GM18858 (cell line): ENCODE measurements around the gene GRIA4.

Experiments used
- ATAC-seq: cut with Tn5 transposase; IDR thresholded peaks from one replicate; pipeline ENCODE4 v1.9.1; 2021; ENCODE audit not compliant: unreplicated experiment

GRIA4 gene

DNA sequence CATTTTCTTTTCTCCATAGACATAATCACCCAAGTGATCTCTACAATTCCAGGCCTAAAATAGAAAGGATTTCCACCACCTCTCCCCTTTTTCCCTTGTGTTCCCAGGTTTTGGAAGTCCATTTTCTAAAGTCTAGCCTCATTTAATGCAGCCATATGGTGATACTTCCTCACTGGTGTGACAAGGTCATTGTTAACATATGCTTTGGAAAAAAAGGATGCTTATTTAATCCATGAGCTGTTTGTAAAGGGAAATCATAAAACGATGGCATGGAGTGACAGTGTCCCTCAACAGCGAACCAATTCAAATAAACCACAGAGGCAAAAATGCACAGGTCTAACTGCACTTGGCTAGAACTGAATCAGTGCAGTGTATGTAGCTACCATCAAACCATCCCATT, 26.6 kb downstream of the GRIA4 start:
- no peak for ATAC-seq

DNA sequence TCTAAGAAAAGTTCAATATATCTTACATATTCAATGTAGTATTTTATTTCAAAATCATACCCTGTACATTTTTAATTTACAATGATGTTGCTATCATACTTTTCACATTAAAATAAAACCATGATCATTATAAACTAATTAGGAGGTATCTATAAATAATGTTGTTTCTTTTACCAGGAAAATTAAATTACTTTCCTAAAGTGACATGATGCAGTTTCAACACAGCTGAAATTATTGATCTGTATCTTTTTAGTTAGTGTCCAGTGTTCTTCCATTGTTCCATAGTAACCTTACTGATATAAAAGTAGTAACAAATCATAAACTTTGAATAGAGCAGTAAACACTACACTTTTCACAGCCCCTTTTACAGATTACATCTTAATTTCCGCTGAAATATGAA, 29.7 kb downstream of the GRIA4 start:
- ATAC-seq: no peak

DNA sequence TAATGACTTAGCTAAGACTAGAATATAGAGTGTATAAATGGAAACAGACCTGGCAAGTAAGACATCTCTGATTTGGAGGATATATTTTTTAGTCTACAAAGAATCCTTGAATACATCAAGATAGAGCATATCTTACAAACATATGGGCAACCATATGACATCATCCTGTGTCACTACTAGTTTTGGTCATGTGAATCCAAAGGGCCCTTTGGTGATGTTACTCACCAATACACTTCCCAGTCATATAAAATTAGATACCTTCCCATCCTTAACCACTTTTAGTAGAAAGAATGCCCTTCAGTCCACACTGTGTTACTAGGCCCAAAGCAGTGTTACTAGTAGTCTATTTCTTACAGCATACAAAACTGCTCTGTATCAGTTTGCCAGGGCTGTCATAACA, 31.6 kb downstream of the GRIA4 start:
- ATAC-seq: no peak

DNA sequence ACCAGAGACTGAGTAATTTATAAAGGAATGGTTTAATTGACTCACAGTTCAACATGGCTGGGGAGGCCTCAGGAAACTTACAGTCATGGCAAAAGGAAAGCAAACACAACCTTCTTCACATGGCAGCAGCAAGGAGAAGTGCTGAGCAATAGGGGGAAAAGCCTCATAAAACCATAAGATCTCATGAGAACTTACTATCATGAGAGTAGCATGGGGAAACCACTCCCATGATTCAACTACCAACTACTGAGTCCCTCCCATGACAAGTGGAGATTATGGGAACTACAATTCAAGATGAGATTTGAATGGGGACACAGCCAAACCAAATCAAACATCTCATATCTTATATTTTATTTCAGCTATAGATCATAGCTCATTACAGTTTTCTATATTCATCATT, 33.0 kb downstream of the GRIA4 start:
- no peak for ATAC-seq

DNA sequence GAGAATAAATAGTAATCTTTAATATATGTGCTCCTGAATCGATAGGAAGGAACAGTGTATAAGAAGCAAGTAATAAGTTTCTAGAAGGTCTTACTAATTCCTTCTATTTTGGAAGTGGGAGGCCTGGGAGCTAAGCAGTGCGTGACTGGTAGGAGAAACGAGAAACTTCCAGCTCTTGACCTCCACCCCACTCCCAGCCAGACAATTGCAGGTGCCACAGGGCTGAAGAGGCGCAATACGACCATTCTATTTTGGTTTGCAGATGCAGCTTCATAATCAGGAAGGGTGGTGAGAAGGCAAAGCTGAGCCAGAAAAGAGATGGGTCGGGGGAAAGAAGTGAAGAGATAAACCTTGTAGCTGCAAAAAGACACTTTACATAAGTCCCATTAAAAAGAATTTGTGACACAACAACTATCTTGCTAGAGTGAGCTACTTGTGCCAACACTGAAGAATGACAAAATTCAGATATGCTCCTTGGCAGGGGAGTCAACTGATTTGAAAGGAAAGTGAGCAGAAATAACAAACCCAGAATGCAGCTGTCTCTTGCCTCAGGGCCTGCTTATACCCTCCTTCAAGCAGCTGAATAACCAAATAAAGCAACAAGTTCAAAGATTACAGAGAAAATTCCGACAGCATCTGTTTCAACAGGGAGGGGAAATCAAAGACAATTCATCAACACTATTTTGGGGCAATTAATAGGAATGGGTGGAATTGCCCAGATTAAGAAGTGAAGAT, 35.1 kb downstream of the GRIA4 start:
- ATAC-seq: no peak

DNA sequence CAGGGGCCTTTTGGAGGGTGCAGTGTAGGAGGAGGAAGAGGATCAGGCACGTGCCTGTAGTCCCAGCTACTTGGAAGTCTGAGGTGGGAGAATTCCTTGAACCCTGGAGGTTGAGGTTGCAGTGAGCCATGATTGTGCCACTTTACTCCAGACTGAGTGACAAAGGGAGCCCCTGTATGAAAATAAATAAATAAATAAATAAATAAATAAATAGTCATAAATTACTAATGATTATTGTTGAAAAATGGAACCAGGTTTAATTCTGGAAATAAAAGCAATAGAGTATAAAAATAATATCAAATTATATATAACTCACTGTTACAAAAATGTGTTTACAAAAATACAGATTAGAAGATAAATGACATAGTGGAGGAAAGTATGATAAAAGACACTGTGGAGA, 37.9 kb downstream of the GRIA4 start:
- ATAC-seq: no peak

DNA sequence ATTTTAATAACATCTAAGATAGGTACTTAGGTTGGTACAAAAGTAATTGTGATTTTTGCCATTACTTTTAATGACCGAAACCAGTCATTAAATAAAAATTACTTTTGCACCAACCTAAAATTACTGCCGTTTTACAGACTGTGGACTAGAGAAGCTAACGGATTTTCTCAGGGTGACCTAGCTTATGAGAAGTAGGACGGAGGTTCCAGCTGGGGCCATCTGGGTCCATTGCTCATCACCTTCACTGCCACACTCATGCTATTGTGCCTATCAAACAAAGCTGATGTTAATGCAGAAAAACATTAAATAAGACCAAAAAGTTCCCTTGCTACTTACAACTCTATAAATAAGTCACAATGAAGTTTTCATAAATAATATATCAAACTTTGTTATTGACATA, 38.9 kb downstream of the GRIA4 start:
- no peak for ATAC-seq

DNA sequence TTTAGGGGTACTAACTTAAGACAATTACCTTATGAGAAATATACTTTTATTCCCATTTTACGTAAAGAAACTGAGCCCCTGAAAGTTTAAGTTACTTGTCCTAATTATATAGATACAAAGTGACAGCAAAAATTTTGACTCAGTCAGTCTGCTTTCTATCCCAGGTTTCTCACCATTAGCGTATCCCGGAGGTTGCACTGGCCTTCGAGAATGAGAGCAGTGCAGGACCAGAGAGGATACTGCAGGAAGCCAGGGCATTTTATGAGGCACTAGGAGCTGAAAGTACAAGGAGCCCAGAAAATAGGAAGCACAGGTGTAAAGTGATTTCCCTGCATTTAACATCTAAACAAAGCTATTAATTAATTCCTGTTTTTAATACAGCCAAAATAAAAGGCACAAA, 55.4 kb downstream of the GRIA4 start:
- ATAC-seq: no peak

DNA sequence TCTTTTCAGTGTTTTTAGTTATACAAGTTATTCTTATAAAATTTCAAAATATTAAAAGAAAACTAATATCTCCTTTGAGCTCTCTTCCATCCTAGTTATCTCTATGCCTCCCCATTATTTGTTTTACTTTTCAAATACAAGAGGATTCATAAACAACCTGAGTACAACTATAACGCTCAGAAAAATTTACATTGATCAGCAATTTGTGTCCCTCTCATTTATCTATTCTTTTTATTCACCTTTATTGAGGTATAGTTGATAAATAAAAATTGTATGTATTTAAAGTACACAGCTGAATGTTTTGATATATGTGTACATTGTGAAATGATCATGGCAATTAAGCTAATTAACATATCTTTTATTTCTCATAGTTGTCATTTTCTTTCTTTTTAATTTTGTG, 57.6 kb downstream of the GRIA4 start:
- ATAC-seq: no peak

DNA sequence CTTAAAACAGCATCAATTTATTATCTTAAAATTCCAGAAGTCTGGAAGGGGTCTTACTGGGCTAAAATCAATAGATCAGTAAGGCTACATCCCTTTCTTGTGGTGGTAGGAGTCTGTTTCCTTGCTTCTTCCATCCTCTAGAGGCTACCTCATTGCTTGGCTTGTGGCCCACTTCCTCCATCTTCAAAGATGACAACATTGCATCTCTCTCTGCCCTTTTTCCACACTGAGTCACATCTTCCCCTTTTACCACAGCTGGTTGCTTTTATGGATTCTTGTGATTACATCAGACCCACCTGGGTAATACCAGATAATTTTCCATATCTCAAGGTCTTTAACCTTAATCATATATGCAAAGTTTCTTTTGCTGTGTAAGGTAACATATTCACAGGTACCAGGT, 60.9 kb downstream of the GRIA4 start:
- no peak for ATAC-seq

DNA sequence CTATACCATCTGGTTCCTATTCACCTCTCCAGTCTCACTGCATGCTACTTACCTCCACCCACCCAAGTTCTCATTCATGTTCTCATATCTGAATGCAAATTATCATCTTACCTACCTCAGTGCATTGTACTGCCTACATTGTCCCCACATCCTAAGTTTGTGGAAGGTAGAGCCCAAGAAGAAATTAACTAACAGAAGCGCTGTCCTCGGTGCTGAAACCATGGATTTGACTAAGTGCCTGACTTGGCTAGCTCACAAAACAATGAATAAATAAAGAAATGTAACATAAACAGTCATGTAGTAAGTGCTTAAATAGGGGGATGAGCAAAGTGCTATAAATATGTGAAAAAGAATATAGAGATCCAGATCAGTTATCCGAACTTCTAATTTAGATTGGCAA, 63.2 kb downstream of the GRIA4 start:
- no peak for ATAC-seq

DNA sequence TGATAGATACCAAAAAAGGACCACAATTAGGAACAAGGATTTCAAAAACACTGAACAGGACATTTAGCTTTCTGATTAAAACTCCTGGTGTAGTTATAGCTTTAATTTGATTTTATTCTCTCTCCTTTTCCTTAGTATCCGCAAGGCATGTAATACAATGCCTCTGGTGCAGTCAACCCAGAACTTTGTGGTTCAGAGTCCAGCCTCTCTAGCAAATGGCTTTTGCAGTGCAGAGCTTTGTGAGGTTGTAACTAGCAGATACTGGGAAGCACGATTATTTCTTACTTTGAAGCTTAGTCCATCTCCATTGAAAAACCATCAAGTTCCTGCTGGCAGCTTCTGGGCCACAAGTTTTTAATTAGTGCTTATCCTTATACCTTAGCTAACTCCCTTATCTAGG, 79.8 kb downstream of the GRIA4 start:
- ATAC-seq: no peak

DNA sequence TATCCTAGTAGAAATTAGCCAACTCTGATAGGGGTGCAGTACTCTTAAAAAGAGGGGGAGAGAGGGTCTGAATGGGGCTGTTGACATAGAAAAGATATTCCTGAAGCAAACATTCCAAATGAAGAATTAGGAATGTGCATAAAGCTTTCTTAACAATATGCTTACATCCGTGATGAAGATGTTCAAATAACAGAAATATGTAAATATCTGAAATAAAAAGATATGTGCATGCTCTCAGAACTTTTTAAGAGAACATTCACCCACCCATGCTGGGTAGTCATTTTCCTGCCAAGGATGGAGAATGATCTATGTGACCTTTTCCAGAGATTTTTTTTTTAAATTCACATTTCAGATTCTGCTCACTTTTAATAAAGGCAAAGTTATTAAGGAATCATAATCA, 80.6 kb downstream of the GRIA4 start:
- ATAC-seq: no peak

DNA sequence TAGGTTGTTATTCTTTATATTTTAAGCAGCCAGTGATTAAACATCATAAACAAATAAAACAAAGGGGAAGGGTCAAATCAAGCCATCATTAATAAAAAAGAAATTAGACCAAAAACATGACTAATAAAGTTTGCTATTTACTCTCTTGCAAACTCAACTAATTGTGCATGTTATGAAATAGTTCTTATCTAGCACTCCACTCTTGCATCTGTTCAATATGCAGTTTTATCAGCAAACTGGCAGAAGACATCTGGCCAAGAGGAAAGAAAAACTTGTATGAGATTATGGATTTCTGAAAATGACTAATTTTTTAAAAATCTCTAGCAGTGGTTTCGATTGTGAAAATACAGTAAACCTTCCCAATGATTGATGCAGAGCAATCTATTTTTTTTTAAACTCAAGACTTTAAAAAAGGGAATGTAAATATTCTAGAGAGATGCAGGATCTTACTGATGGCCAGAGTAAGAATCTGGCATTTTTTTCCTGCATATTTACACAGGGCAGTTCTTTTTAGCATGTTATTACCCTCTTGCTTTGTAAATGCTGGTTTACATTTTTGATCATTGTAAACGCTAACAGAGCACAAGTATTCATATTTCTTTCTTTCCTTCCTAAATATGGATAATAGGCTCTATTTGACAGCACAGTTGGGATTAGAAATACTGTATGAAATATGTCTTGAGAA, 83.3 kb downstream of the GRIA4 start:
- no peak for ATAC-seq

DNA sequence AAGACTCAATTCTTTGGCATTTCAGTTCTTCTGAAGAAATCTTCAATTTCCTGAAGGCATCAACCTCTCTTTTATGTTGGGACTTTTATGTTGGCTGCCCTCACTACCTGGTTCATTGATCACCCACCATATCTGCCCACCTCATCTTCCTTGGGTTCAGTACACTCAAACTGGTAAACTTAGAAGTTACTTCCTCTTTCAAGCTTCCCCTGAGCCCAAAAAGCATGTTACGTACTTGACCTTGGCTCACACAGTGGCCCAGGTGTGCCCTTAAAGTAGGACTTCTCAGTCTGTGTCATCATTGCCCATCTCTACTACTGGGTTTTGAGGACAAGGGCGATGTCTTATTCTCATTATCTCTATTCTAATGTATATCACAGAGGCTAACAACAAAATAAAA, 86.1 kb downstream of the GRIA4 start:
- ATAC-seq: peak; percentile 64

DNA sequence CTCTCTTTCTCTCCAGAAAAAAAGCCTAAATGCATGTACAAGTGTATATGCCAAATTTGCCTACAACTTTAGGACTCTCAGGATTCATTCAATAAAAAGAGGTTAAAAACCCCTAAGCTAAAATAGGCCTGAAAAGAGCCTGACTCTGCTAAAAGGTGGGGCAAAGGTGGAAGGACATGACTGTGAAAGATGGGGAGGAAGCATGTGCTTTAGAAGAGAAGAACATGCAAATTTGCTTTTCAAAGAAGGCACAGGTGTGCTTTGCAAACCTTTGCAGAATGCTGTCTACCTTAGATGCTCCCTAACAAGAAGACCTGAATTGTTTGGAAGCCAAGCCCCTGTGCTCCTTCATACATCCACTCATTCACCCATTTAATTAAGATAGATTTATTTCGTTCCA, 87.4 kb downstream of the GRIA4 start:
- ATAC-seq: no peak

DNA sequence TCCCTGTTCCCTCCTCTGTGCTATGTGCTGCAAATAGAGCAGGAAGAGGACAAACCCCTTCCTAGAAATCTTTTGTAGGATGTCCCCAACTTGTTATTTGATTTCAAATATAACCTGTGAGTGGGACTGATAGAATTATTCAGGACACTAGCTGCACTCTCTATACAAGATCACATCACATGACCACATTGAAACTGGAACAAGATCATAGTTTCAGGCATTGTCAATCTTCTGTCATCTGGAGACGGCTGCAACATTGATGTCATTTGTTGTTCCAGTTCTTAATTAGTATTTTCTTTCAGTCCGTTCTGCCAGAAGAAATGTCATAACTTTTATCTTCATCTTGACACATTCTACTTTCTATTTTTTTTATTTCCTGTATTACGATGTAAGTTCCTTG, 89.3 kb downstream of the GRIA4 start:
- ATAC-seq: no peak

DNA sequence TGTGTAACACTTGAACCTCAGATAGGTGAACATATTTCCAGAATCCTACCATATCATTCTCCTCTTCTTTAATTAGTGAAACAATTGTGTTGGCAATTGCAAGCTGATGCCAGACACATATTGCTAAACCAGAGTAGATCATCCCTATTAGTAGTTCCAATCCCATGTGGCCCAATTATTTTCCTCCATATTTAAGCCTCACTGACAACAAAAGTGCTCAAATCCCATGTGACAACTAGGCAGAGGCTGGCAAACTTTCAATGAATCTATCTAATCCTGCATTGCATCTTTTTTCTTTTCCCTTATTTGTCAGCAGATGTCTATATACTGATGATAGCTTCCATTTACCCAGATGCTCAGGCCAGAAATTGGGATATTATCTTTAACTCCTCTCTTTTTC, 90.4 kb downstream of the GRIA4 start:
- no peak for ATAC-seq

DNA sequence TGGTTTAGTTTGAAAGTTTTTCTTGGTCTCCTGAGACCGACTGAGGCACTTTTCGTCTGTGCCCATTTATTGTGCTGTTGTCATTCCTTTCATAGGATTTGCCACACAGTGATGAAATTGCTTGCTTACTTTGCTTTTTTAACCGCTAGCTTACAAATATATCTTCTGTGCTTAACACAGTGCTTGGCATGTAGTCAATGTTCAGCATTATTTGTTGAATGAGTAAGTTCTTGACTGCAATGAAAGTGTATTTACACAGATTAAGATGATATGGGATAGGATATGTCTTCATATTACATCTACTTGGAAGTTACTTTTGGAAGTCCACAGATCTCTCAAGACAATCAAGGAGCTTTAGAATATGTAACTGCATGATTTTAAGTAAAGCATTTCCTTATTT, 91.2 kb downstream of the GRIA4 start:
- no peak for ATAC-seq

DNA sequence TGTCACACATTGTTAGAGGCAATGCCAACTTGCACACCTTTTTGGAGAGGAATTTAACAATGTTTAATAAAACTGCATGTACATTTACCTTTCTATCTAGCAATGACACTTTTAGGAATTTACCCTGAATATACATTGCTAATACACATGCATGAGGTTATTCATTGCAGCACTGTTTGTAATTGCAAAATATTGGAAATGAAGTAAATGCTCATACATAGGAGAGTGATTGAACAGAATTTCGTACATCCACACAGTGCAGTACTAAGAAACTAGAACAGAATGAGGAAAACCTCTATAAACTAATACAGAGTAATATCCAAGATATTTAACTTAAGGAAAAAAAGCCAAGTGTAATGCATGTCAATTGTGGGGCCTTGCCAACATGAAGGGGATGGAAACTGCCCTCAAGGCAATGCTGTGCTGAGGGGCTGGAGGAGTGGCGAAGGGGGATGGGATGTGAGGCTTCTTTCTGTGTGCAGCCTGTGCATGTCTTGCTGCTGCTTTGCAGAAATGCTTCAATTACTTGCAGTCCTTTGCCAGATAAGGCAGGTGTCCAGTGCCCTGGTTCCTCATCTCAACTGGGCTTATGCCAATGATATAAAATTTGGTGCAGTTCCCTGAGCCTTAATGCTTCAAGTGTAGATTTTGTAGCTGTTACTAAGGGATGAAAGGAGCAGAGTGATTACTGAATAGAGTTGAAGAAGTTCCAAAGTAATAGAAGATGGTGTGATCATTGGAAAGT, 96.1 kb downstream of the GRIA4 start:
- no peak for ATAC-seq

DNA sequence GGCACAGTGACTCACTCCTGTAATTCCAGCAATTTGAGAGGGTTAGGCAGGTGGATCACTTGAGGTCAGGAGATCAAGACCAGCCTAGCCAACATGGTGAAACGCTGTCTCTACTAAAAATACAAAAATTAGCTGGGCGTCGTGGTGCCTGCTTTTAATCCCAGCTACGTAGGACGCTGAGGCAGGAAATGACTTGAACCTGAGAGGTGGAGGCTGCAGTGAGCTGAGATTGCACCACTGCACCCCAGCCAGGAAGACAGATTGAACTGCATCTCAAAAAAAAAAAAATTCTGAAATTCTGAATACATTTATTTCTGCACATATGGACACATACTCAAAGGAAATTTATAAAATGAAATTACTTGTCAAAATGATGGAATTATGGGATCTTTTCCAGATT, 103.2 kb downstream of the GRIA4 start:
- no peak for ATAC-seq

DNA sequence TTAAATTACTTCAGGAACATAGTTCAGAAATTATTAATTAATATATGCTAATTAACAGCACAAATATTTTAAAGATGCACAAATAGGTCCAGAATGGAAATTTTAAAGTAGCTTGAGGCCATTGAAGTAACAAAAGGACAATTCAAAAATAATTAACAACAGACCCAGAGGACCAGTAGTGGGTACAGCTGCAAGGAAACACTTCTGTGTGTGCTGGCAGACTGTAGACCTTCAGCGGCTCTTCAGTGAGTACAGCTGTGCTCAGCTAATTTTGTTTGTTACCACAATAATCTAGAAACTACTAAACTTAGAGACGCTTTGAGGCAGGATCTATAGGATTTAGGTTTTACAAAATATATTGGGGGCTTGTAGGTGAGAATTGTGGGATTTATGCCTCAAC, 103.8 kb downstream of the GRIA4 start:
- ATAC-seq: no peak
